ENCODE measurements around the gene VAPA.

GRCh38 chr18:9884090-9884489 lies 29.7 kb upstream of the VAPA start:
- TF ChIP-seq CTCF (optimal IDR thresholded peaks at IDR 0.05 in 1 of 3, IDR thresholded peaks at IDR 0.05 in 1 of 3, conservative IDR thresholded peaks at IDR 0.05 in 1 of 3; ENCODE audit: extremely low read depth in 1 of 3, insufficient read depth in 2 of 3, low read length in 3 of 3), result no peak
- no peak for TF ChIP-seq EZH2 (IDR thresholded peaks at IDR 0.05; ENCODE audit: low read length)
